IMR-90 (cell line): ENCODE data around the gene COLGALT1. TPM values are rescaled to one million over a fixed set of nuclear protein-coding genes. Genes with fewer than 3 reads are reported as not detected.

Source experiments
- ATAC-seq: fragments of 200-7000 bp; cut with Tn5 transposase; 2 replicates; pipeline ENCODE4 v1.9.1; 2020; ENCODE audit warnings: low read depth, mild to moderate bottlenecking, moderate library complexity
- BruUV-seq: library from RNA; stranded (reverse); fragments of 400-500 nt; replicated peaks from 2 replicates; lab custom pipeline; 2021; lab: Mats Ljungman, UMichigan
- CTCF ChIA-PET: fragments of 300-600 bp; formaldehyde crosslinking; extraction: SDS; loops from one replicate; lab custom pipeline; 2021; ENCODE audit warnings: antibody characterized with exemption; lab: Yijun Ruan, JAX
- POLR2A ChIA-PET: fragments of 300-600 bp; sonication (Branson Sonifier 250); formaldehyde crosslinking; loops from one replicate; lab custom pipeline; 2022; ENCODE audit warnings: antibody characterized with exemption; ENCODE audit not compliant: unreplicated experiment; lab: Charles Lee
- DNase-seq: peaks from one replicate; pipeline ENCODE4 v3.0.0; 2013
- H2AFZ ChIP-seq: replicated peaks from 2 replicates; pipeline ENCODE3; 2013; ENCODE audit warnings: low read length, mild to moderate bottlenecking; ENCODE audit not compliant: poor library complexity
- H2AK5ac ChIP-seq: 2 replicates; pipeline ENCODE4 v1.6.1; 2013; ENCODE audit warnings: low read depth, low read length, inconsistent platforms
- H2AK9ac ChIP-seq: replicated peaks from 2 replicates; pipeline ENCODE3; 2013; ENCODE audit warnings: mild to moderate bottlenecking, low read depth, low read length, moderate library complexity; ENCODE audit not compliant: poor library complexity
- H2BK120ac ChIP-seq: 2 replicates; pipeline ENCODE4 v1.6.1; 2013; ENCODE audit warnings: low read depth, low read length, inconsistent platforms
- H2BK15ac ChIP-seq: 3 replicates; pipeline ENCODE4 v1.6.1; 2013; ENCODE audit warnings: low read depth, low read length, inconsistent platforms
- H2BK20ac ChIP-seq: 2 replicates; pipeline ENCODE4 v1.6.1; 2013; ENCODE audit warnings: low read depth, mild to moderate bottlenecking, inconsistent platforms, low read length, moderate library complexity
- H2BK5ac ChIP-seq: 2 replicates; pipeline ENCODE4 v1.6.1; 2013; ENCODE audit warnings: mild to moderate bottlenecking, low read depth, low read length, inconsistent platforms; ENCODE audit not compliant: poor library complexity, severe bottlenecking
- H3K14ac ChIP-seq: replicated peaks from 2 replicates; pipeline ENCODE4 v1.6.1; 2013; ENCODE audit warnings: low read depth, low read length, inconsistent platforms
- H3K18ac ChIP-seq: 2 replicates; pipeline ENCODE4 v1.6.1; 2013; ENCODE audit warnings: low read depth, low read length, control low read depth
- H3K23ac ChIP-seq: 2 replicates; pipeline ENCODE4 v1.6.1; 2013; ENCODE audit warnings: low read depth, low read length, inconsistent platforms
- H3K27ac ChIP-seq: 2 replicates; pipeline ENCODE4 v1.5.1; 2013; ENCODE audit warnings: mild to moderate bottlenecking, control low read depth, low read length; ENCODE audit not compliant: insufficient read depth
- H3K27me3 ChIP-seq: 2 replicates; pipeline ENCODE4 v1.6.1; 2013; ENCODE audit warnings: low read length; ENCODE audit not compliant: control insufficient read depth, insufficient read depth
- H3K36me3 ChIP-seq: 2 replicates; pipeline ENCODE4 v1.6.1; 2013; ENCODE audit warnings: low read length, mixed read lengths; ENCODE audit not compliant: control insufficient read depth, insufficient read depth
- H3K4ac ChIP-seq: 2 replicates; pipeline ENCODE4 v1.6.1; 2013; ENCODE audit warnings: low read depth, low read length, inconsistent platforms
- H3K4me1 ChIP-seq: 2 replicates; pipeline ENCODE4 v1.6.1; 2013; ENCODE audit warnings: low read length, mixed read lengths; ENCODE audit not compliant: control insufficient read depth, insufficient read depth
- H3K4me2 ChIP-seq: 2 replicates; pipeline ENCODE4 v1.6.1; 2013; ENCODE audit warnings: low read depth, mild to moderate bottlenecking, control low read depth, low read length, moderate library complexity
- H3K4me3 ChIP-seq: 2 replicates; pipeline ENCODE4 v1.5.1; 2013; ENCODE audit warnings: low read depth, mild to moderate bottlenecking, control low read depth, low read length, moderate library complexity; ENCODE audit not compliant: insufficient read depth
- H3K56ac ChIP-seq: 2 replicates; pipeline ENCODE4 v1.6.1; 2013; ENCODE audit warnings: low read length, inconsistent platforms; ENCODE audit not compliant: insufficient read depth; ENCODE audit errors: extremely low read depth
- H3K79me1 ChIP-seq, 2 experiments: 2 replicates each; pipeline ENCODE4 v1.6.1; 2013; ENCODE audit warnings: low read length in 2 of 2, inconsistent platforms in 1 of 2, low read depth in 1 of 2
- H3K9ac ChIP-seq: 2 replicates; pipeline ENCODE4 v1.6.1; 2013; ENCODE audit warnings: low read depth, low read length, control low read depth
- H3K9me1 ChIP-seq: 2 replicates; pipeline ENCODE4 v1.6.1; 2013; ENCODE audit warnings: low read length, inconsistent platforms; ENCODE audit not compliant: insufficient read depth
- H3K9me3 ChIP-seq: 2 replicates; pipeline ENCODE4 v1.6.1; 2013; ENCODE audit warnings: low read length; ENCODE audit not compliant: control insufficient read depth, insufficient read depth
- H4K20me1 ChIP-seq: 2 replicates; pipeline ENCODE4 v1.6.1; 2013; ENCODE audit warnings: low read length, inconsistent platforms; ENCODE audit not compliant: insufficient read depth
- H4K5ac ChIP-seq: 2 replicates; pipeline ENCODE4 v1.6.1; 2013; ENCODE audit warnings: mild to moderate bottlenecking, low read depth, low read length, control low read depth
- H4K8ac ChIP-seq, 2 experiments: 2 replicates each; pipeline ENCODE4 v1.6.1; 2013; ENCODE audit warnings: low read depth in 2 of 2, low read length in 2 of 2, control low read depth in 1 of 2, inconsistent platforms in 1 of 2
- H4K91ac ChIP-seq: 2 replicates; pipeline ENCODE4 v1.6.1; 2013; ENCODE audit warnings: low read depth, low read length, inconsistent platforms; ENCODE audit not compliant: insufficient read depth
- CEBPB ChIP-seq: IDR thresholded peaks from 2 replicates; pipeline ENCODE4 v1.6.1; 2012; ENCODE audit warnings: low read depth, low read length, improper control_type of control experiment
- CHD1 ChIP-seq: IDR thresholded peaks from 2 replicates; pipeline ENCODE4 v1.6.1; 2012; ENCODE audit warnings: low read depth, low read length, improper control_type of control experiment
- RAD21 ChIP-seq: IDR thresholded peaks from 2 replicates; pipeline ENCODE4 v1.6.1; 2012; ENCODE audit warnings: low read length, improper control_type of control experiment
- RFX5 ChIP-seq: IDR thresholded peaks from 2 replicates; pipeline ENCODE4 v1.8.0; 2012; ENCODE audit warnings: low read depth, mild to moderate bottlenecking, low read length, moderate library complexity
- WGBS, 2 experiments: methylation state at CpG; one replicate each; pipeline versions ENCODE4 v1.1.5 to v1.1.7; 2013; ENCODE audit warnings: missing lambda C conversion rate in 2 of 2; ENCODE audit not compliant: insufficient read length in 1 of 2; ENCODE audit errors: extremely low coverage in 2 of 2; 5-methylcytosine and 5-hydroxymethylcytosine counted together
- dilution Hi-C: fragments of 300-500 bp; cut with HindIII; formaldehyde crosslinking; loops from one replicate; pipeline ENCODE4 v1.14.3; 2018; ENCODE audit warnings: low sequenced_read_pairs; ENCODE audit not compliant: unreplicated experiment
- in situ Hi-C: fragments of 300-500 bp; cut with MboI; formaldehyde crosslinking; loops from 3 replicates; pipeline ENCODE4 v1.14.3; 2019; ENCODE audit warnings: low sequenced_read_pairs, inconsistent platforms, mixed read lengths
- intact Hi-C: fragments of 100-400 bp; cut with micrococcal nuclease; formaldehyde crosslinking; loops from 2 replicates; pipeline ENCODE4 v1.10.0; 2022
- polyA plus RNA-seq, 3 experiments: library from polyadenylated mRNA; depleted of rRNA; stranded (reverse); fragments of >200 nt; gene quantifications; 2 replicates each; pipeline ENCODE4 v1.2.3, GENCODE V29; 2012; ENCODE audit warnings: low replicate concordance in 1 of 3
- total RNA-seq: library from RNA; depleted of rRNA; stranded (reverse); fragments of >200 nt; gene quantifications from 2 replicates; pipeline ENCODE4 v1.2.3, GENCODE V29; 2012

COLGALT1 gene
- total and polyA plus RNA-seq, 2 of the 4 experiments (the other 2 are of a cell fraction) = 77.1 to 117 TPM

- intact Hi-C loops (no loop called here), in situ Hi-C loops (no loop called here), dilution Hi-C loops (no loop called here)
- Histone ChIP-seq H3K18ac (no peak overlapping the region), H2BK5ac (no peak overlapping the region), H2AK9ac (no peak overlapping the region), H4K5ac (no peak overlapping the region), H3K9ac (no peak overlapping the region), H3K9me1 (no peaks in the 10 kb centered on the region), H3K23ac (no peak overlapping the region), H3K4me3 (no peak overlapping the region), H3K27me3 (peaks cover 7% of the 10 kb centered on the region), H4K8ac (no peak overlapping the region), H2AK5ac (no peak overlapping the region), H4K91ac (no peak overlapping the region), H4K20me1 (no peaks in the 10 kb centered on the region), H3K14ac (no peak overlapping the region), H3K4me1 (no peaks in the 10 kb centered on the region), H2AFZ (no peak overlapping the region), H3K27ac (no peak overlapping the region), H3K36me3 (no peaks in the 10 kb centered on the region), H3K79me1 (no peaks in the 10 kb centered on the region), H2BK20ac (no peak overlapping the region), H3K56ac (no peak overlapping the region), H2BK120ac (no peak overlapping the region), H2BK15ac (no peak overlapping the region), H3K4me2 (no peak overlapping the region), H3K4ac (no peak overlapping the region), H3K9me3 (peaks cover 7% of the 10 kb centered on the region)
- TF ChIP-seq RAD21 (no peak), RFX5 (no peak), CHD1 (no peak), CEBPB (no peak)
- ATAC-seq (no peak), DNase-seq (no peak)
- ChIA-PET CTCF (no interaction called here), POLR2A (no interaction called here)
- WGBS, 2 experiments = 100% methylated on average over 1 of the region's 1 CpG; no CpG with 5 or more reads in 1 of the 2 experiments
- no TSS peak for BruUV-seq
Measured at GRCh38 chr19:17625043-17625442, 69.6 kb downstream of the COLGALT1 start.
